ENCODE measurements around the gene TESMIN. TPM values are rescaled to one million over a fixed set of nuclear protein-coding genes. Genes with fewer than 3 reads are reported as not detected.

TESMIN gene
- total and polyA plus RNA-seq, 8 donors = 1.0 to 16.3 (median 3.3) TPM

Other genes starting within 250 kb of the TESMIN start
- 1 to 10 TPM in 1 of 5 donors, not detected in 4; 3.5 TPM for gene GAL, start 67.0 kb downstream of the TESMIN start, total RNA-seq
- gene GAL, start 67.0 kb downstream of the TESMIN start, polyA plus RNA-seq = 1 to 10 TPM in 2 of 3 donors, not detected in 1; 1.7 to 5.7 TPM
- 100 to 1,000 TPM in 1 of 5 donors, 10 to 100 TPM in 4; 17.0 to 103 (median 61.7) TPM for gene CPT1A, start 90.4 kb upstream of the TESMIN start, total RNA-seq
- 10 to 100 TPM in 2 of 3 donors, 1 to 10 TPM in 1; 7.0 to 10.5 (median 10.3) TPM for gene CPT1A, start 90.4 kb upstream of the TESMIN start, polyA plus RNA-seq
- 100 to 1,000 TPM in 2 of 5 donors, 10 to 100 TPM in 3; 30.6 to 185 (median 56.7) TPM for gene MRPL21, start 152.3 kb upstream of the TESMIN start, total RNA-seq
- 100 to 1,000 TPM in 1 of 3 donors, 10 to 100 TPM in 2; 92.1 to 112 (median 93.1) TPM for gene MRPL21, start 152.3 kb upstream of the TESMIN start, polyA plus RNA-seq
- gene IGHMBP2, start 152.4 kb upstream of the TESMIN start, total RNA-seq = 100 to 1,000 TPM in 1 of 5 donors, 10 to 100 TPM in 3, 1 to 10 TPM in 1; 8.8 to 133 (median 25.6) TPM
- 10 to 100 TPM in 2 of 3 donors, 1 to 10 TPM in 1; 9.2 to 14.2 (median 11.3) TPM for gene IGHMBP2, start 152.4 kb upstream of the TESMIN start, polyA plus RNA-seq
- gene MRGPRD, start 229.5 kb upstream of the TESMIN start, total RNA-seq = under 1 TPM in 1 of 5 donors, not detected in 4; 0.92 TPM
- not detected for gene MRGPRD, start 229.5 kb upstream of the TESMIN start, polyA plus RNA-seq